Activated CD4-positive, CD25-positive, alpha-beta regulatory T cell treated with anti-CD3 and anti-CD28 coated beads, Interleukin-2, amount 50 U/mL, for 16 hours (primary cell): ENCODE data around the gene ZBTB20.

Experiments used
- DNase-seq: peaks from one replicate; pipeline ENCODE4 v3.0.0-alpha.2; 2020; ENCODE audit warnings: low read depth, low spot score

ZBTB20 gene

GRCh38 chr3:114333923-114334240 is 813.2 kb downstream of the ZBTB20 start:
- DNase-seq: no peak

DNA sequence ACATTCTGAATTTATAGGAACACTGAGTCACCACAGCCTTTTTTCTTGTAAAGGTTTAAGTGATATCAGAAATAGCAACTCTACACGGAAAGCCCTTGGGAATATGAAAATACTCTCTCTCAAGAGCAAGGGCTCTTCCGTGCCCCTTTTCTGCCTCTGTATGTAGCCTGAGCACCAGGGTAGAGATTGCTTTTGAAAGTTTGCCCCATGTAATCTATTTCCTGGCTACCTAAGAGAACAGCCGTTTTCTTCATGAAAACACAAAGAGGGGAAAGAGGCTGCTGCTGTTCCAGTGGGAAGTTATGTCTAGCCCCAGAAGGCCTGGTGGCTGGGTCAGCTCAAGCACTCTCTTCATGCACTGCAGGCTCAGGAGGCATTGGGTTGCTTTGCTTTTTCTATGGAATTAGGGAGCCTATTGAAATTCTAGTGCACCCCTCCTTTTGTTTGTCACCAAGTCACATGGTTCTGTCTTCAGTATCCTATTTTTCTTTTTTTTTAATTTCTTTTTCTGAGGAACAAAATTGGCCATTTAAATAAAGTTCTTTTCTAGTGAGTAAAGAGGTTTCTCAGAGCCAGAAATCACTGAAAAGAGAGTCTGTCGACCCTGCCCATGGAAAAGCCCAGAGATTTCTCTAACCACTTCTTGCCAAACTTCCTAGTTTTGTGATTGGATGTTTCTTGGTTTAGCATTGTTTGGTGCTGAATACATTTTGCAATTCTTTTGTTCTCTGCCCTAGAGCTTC is 813.7 kb downstream of the ZBTB20 start:
- no peak for DNase-seq

DNA sequence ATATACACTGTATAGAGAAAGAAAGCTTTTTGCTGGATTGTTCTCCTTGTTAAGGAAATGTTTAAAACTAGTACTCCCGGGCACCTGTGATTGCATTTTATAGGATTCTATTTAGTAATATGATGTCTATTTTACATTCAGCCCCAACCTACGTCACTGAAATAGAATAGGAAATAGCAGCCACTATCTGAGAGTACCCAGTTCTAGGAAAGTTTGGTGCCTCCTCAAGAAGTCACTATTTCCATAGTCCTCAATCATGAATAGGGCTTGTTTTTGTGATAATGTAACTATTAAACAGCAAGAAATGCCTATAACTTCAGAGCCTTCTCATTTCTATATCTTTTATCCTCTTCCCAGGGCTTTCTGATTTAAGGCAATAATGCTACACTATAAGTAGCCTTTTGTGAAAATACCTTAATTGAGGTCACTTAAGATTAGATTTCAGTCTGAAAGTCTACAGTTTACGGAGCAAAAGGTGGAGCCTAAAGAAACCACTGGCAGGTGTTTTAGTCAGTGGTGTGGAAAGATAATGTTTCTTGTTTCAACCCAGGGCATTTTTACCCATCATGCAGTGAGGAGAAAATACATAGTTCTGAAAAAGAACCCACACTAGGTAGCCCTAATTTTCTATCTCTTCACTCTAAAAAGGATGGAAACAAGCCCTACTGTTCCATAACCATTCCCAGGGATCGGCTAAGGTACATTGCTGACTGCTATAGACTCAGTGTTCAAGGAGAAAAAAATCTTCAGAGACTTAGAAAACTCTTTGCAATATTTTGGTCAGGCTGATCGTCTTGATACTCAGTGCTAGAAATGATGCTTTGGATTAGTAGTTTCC is 814.5 kb downstream of the ZBTB20 start:
- DNase-seq: no peak

- no peak for DNase-seq
Observed at GRCh38 chr3:114331710-114332109, 815.4 kb downstream of the ZBTB20 start.

- no peak for DNase-seq
Observed at GRCh38 chr3:114331007-114331406, 816.1 kb downstream of the ZBTB20 start.

DNA sequence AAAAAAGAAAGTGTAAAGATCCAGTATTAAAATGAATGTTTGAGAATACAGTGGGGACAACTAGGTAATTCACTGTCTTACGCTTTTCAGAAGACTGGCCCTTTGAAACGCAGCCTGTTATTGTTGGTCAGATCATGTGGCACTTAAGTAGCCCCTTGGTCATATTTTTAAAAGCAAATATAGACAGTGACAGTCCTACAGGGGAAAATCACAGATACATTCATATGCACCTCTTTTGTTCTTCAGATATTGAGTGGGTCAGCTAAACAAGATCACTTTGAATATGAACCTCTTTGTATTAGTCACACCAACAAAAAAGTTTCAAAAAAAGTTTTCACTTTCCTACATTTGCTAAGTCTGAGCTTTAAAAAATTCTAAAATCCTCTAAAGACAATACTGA is 817.3 kb downstream of the ZBTB20 start:
- no peak for DNase-seq

- no peak for DNase-seq
Observed at GRCh38 chr3:114328345-114328744, 818.7 kb downstream of the ZBTB20 start.

- no peak for DNase-seq
Observed at GRCh38 chr3:114327665-114328064, 819.4 kb downstream of the ZBTB20 start.

- no peak for DNase-seq
Observed at GRCh38 chr3:114323546-114324254, 823.4 kb downstream of the ZBTB20 start.

DNA sequence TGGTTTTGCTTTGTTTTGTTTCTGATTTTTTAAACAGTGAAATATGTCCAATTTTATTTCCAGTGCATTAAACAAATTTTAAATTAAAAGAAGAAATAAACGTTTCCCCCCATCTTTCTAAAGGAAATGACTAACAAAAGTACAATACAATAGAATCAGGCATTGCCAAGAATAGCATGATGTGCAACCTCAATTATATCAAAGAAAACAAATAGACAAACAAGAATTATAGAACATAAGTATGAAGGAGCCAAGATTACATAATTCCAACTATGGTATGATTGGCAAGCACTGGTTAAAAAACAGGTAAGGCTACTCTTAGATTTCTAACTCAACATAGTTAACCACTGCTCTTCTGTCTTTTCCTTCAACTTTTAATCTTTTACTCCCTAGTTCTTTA is 826.8 kb downstream of the ZBTB20 start:
- DNase-seq: no peak

DNA sequence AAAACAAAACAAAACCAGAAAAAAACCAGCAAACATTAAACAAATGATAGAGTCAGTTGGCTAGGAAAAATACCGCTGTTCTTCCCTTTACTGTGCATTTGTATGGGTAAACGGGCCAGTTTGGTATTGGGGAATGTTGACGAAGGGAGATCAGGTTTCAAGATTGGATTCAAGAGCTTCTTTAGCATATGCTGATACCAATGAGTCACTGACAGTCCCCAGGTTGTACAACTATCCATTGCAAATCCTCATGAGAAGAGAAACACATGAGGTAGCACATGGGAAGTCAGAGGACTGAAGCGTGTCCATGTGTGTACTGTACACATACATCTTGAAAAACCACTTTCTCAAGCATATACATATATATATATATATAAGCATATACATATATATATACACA is 827.6 kb downstream of the ZBTB20 start:
- no peak for DNase-seq

- no peak for DNase-seq
Observed at GRCh38 chr3:114318295-114318694, 828.8 kb downstream of the ZBTB20 start.

DNA sequence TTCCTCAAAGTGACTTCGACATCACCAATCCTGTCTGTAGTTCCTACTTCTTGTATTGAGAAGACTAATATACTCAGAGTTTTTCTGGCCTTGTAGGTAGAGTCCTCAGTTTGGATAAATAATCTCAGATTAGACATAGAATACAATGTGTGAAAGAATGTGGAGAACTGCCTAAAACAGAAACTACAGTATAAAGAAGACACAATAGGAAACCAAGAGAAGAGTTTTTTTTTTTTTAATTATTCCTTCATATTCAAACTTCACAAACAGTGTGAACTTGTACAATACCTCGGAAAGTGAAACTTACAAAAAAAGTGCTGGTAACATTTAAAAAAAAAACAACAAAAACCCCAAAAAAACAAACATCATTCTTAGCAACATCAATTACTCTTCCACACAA is 832.8 kb downstream of the ZBTB20 start:
- DNase-seq: no peak

- DNase-seq: no peak
Observed at GRCh38 chr3:114313426-114313825, 833.7 kb downstream of the ZBTB20 start.

DNA sequence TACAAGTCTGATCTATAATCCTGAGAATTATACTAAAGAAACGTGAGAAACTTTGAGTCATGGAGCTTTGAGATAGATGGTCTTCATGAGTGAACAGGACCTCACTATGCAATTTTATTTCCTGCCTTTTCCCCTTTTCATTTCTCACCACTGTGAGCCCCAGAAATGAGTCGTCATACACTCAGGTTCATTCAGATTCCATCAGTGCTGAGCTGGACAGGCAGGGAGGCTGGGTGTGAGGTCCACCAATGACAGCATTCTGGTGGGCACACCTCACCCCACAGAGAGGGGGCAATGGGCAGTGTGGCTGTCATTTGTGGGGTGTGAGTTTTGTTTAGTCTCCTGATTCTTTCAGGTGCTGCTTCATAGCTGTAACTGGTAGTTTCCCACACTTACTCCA is 836.4 kb downstream of the ZBTB20 start:
- DNase-seq: no peak

DNA sequence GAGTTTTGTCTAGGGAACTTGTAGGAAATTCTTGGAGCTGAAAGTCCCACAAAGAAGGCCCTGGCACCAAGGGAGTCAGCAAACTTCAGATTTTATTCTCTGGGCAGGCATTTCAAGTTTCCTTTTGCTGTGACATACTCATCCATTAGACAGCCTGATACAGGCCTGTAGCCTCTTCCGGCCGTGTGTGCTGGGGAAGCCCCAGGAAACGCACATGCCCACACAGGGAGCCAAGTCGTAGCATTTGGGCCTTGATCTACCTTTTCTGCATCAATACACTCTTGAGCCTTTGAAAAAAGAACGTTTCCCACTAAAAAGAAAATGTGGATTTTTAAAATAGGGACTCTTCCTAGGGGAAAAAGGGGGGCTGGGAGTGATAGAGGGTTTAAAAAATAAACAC is 838.3 kb downstream of the ZBTB20 start:
- peak; percentile 48 for DNase-seq

- DNase-seq: no peak
Observed at GRCh38 chr3:114308377-114308776, 838.7 kb downstream of the ZBTB20 start.

- no peak for DNase-seq
Observed at GRCh38 chr3:114307832-114308231, 839.3 kb downstream of the ZBTB20 start.

- no peak for DNase-seq
Observed at GRCh38 chr3:114307222-114307830, 839.8 kb downstream of the ZBTB20 start.

DNA sequence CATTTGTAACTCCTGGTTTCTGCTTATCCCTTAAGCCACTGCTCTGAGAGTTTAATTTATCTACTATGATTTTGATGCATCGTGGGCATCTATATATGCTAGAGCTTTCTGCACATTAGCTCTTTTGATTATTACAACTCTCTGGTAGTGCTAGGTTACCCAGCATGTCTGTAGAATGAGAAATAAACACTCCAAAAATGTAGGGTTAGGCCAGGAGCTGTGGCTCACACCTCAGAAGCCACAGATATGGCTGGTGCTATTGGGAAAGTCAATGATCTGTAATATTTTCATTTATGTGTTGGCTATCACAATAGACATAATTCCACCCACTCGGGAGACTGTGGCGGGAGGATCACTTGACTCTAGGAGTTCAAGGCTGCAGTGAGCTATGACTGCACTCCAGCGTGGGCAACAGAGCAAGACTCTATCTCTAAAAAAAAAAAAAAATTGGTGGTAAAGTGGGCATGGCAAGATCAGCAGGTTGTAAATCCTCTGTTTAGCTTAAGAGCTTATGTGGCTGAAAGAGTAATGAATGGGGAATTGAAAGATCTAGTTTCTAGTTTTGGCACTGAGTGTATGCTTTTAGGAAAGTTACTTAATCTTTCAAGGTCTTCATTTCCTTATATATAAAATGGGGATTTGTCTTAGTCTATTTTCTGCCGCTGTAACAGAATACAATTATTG is 847.0 kb downstream of the ZBTB20 start:
- DNase-seq: no peak

DNA sequence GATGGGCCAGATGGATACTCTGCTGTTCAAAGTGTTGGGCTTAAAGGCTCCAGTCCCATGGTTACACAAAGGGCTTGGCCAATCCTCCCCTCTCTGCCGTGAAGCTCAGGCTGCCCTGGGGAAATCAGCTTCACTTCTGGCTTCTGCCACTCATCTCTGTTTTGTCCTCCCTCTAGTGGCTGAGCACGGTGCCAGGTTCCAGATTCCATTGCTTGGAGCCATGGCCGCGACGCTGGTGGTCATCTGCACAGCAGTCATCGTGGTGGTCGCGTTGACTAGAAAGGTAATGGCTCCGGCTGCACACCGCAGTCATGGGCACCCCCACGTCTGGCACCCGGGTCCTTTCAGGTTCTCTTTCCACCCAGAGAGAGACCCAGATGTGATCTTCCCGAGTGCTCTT is 847.7 kb downstream of the ZBTB20 start:
- DNase-seq: no peak

DNA sequence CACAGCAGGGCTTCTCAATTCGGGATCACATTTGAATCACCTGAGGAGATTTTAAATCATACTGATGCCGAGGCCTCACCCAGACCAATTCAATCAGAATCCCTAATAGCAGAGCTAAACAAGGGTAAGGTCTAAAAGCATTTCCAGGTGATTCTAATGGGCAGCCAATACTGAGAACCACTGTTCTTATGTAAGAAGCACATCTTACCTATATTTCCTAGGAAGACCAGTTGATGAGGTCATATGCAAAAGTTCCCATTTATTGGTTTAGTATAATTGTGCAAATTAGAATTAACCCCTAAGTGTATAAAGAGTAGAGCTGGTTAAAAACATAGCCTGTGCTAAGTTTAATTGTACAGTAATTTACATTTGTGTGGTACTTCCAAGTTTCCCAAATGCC is 851.1 kb downstream of the ZBTB20 start:
- no peak for DNase-seq
